ENCODE data around the gene SMS. TPM values are rescaled to one million over a fixed set of nuclear protein-coding genes. Genes with fewer than 3 reads are reported as not detected.

SMS gene
- total and polyA plus RNA-seq, 2 donors (not counting 1 experiment from before 2014, with no cell fraction given) = 129 to 252 TPM

DNA sequence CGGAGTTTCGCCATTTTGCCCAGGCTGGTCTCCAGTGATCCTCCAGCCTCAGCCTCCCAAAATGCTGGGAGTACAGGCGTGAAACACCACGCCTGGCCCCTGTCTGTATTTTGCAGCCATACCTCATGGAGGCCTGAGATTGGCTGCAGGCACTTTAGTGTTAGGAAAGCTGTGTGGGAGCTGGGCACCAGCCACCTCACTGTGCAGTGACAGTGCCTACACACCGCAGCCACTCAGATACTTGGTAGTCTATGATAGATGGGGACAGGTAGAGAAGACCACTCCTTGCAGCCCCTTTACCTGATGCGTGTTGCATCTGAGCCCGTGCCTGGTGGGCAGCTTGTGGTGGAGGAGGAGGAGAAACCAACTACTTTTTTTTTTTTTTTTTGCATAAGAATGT is 16.3 kb downstream of the SMS start:
- Histone ChIP-seq H3K79me2 (ENCODE audit: control insufficient read depth, insufficient read depth, low read length) (peaks cover 96% of the 10 kb centered on the region), H3K27ac (ENCODE audit: insufficient read depth, low read length) (no peak overlapping the region), H3K9ac (ENCODE audit: insufficient read depth, low read length) (no peak overlapping the region), H3K9me3 (ENCODE audit: control insufficient read depth, insufficient read depth, low read depth, low read length) (no peaks in the 10 kb centered on the region), H3K4me2 (ENCODE audit: extremely low read depth, insufficient read depth, low read length) (no peak overlapping the region), H4K20me1 (ENCODE audit: control insufficient read depth, extremely low read depth, insufficient read depth, low read length) (no peaks in the 10 kb centered on the region), H3K4me3 (replicated peaks in 1 of 4; ENCODE audit: control extremely low read depth in 1 of 4, insufficient read depth in 1 of 4, low read depth in 3 of 4, low read length in 4 of 4) (no peak overlapping the region), H3K4me1 (ENCODE audit: control insufficient read depth, extremely low read depth, insufficient read depth, low read length) (peaks cover 2% of the 10 kb centered on the region), H3K36me3 (ENCODE audit: control insufficient read depth, insufficient read depth, low read length) (no peaks in the 10 kb centered on the region), H2AFZ (ENCODE audit: low read length) (no peak overlapping the region), H3K27me3 (ENCODE audit: control insufficient read depth, insufficient read depth, low read length) (no peaks in the 10 kb centered on the region)
- TF ChIP-seq EZH2 (IDR thresholded peaks at IDR 0.05; ENCODE audit: low read length, missing control alignments) = no peak
- TF ChIP-seq, protein P1, sequence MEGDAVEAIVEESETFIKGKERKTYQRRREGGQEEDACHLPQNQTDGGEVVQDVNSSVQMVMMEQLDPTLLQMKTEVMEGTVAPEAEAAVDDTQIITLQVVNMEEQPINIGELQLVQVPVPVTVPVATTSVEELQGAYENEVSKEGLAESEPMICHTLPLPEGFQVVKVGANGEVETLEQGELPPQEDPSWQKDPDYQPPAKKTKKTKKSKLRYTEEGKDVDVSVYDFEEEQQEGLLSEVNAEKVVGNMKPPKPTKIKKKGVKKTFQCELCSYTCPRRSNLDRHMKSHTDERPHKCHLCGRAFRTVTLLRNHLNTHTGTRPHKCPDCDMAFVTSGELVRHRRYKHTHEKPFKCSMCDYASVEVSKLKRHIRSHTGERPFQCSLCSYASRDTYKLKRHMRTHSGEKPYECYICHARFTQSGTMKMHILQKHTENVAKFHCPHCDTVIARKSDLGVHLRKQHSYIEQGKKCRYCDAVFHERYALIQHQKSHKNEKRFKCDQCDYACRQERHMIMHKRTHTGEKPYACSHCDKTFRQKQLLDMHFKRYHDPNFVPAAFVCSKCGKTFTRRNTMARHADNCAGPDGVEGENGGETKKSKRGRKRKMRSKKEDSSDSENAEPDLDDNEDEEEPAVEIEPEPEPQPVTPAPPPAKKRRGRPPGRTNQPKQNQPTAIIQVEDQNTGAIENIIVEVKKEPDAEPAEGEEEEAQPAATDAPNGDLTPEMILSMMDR (conservative IDR thresholded peaks at IDR 0.05 in 1 of 2, IDR thresholded peaks at IDR 0.05 in 1 of 2; ENCODE audit: low read depth in 1 of 2, low read length in 2 of 2) = no peak
- DNase-seq (ENCODE audit: low read depth in 2 of 2) = no peak

DNA sequence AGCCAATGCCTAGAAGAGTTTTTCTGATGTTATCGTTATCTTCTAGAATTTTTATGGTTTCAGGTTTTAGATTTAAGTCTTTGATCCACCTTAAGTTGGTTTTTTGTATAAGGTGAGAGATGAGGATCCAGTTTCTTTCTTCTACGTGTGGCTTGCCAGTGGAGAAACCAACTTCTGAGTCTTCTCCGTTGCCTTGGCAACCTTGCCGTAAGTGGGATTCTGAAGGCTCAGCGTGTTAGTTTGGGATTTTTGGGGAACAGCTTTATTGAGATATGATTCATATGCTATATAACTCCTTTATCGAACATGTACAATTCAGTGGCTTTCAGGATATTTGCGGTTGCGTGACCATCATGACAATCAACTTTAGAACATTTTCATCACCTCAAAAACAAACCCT is 17.7 kb downstream of the SMS start:
- Histone ChIP-seq H3K4me1 (ENCODE audit: control insufficient read depth, extremely low read depth, insufficient read depth, low read length) (peaks cover 2% of the 10 kb centered on the region), H4K20me1 (ENCODE audit: control insufficient read depth, extremely low read depth, insufficient read depth, low read length) (no peaks in the 10 kb centered on the region), H3K9me3 (ENCODE audit: control insufficient read depth, insufficient read depth, low read depth, low read length) (no peaks in the 10 kb centered on the region), H3K79me2 (ENCODE audit: control insufficient read depth, insufficient read depth, low read length) (peaks cover 96% of the 10 kb centered on the region), H3K4me2 (ENCODE audit: extremely low read depth, insufficient read depth, low read length) (no peak overlapping the region), H3K36me3 (ENCODE audit: control insufficient read depth, insufficient read depth, low read length) (no peaks in the 10 kb centered on the region), H2AFZ (ENCODE audit: low read length) (no peak overlapping the region), H3K27ac (ENCODE audit: insufficient read depth, low read length) (no peak overlapping the region), H3K9ac (ENCODE audit: insufficient read depth, low read length) (no peak overlapping the region), H3K4me3 (replicated peaks in 1 of 4; ENCODE audit: control extremely low read depth in 1 of 4, insufficient read depth in 1 of 4, low read depth in 3 of 4, low read length in 4 of 4) (no peak overlapping the region), H3K27me3 (ENCODE audit: control insufficient read depth, insufficient read depth, low read length) (no peaks in the 10 kb centered on the region)
- no peak for DNase-seq (ENCODE audit: low read depth in 2 of 2)
- no peak for TF ChIP-seq EZH2 (IDR thresholded peaks at IDR 0.05; ENCODE audit: low read length, missing control alignments)
- TF ChIP-seq, protein P1 (conservative IDR thresholded peaks at IDR 0.05 in 1 of 2, IDR thresholded peaks at IDR 0.05 in 1 of 2; ENCODE audit: low read depth in 1 of 2, low read length in 2 of 2) = no peak

GRCh38 chrX:21958916-21959315 is 18.4 kb downstream of the SMS start:
- no peak overlapping the region for H3K4me3 ChIP-seq (replicated peaks in 1 of 4; ENCODE audit: control extremely low read depth in 1 of 4, insufficient read depth in 1 of 4, low read depth in 3 of 4, low read length in 4 of 4)
- no peak overlapping the region for H3K4me2 ChIP-seq (ENCODE audit: extremely low read depth, insufficient read depth, low read length)
- no peaks in the 10 kb centered on the region for H3K9me3 ChIP-seq (ENCODE audit: control insufficient read depth, insufficient read depth, low read depth, low read length)
- no peaks in the 10 kb centered on the region for H3K27me3 ChIP-seq (ENCODE audit: control insufficient read depth, insufficient read depth, low read length)
- no peak overlapping the region for H2AFZ ChIP-seq (ENCODE audit: low read length)
- no peaks in the 10 kb centered on the region for H3K36me3 ChIP-seq (ENCODE audit: control insufficient read depth, insufficient read depth, low read length)
- no peaks in the 10 kb centered on the region for H4K20me1 ChIP-seq (ENCODE audit: control insufficient read depth, extremely low read depth, insufficient read depth, low read length)
- peaks cover 96% of the 10 kb centered on the region for H3K79me2 ChIP-seq (ENCODE audit: control insufficient read depth, insufficient read depth, low read length)
- H3K9ac ChIP-seq (ENCODE audit: insufficient read depth, low read length) = no peak overlapping the region
- H3K4me1 ChIP-seq (ENCODE audit: control insufficient read depth, extremely low read depth, insufficient read depth, low read length) = peaks cover 2% of the 10 kb centered on the region
- DNase-seq (ENCODE audit: low read depth in 2 of 2) = peak in 1 of 2 donors; percentile 79
- H3K27ac ChIP-seq (ENCODE audit: insufficient read depth, low read length) = no peak overlapping the region
- TF ChIP-seq EZH2 (IDR thresholded peaks at IDR 0.05; ENCODE audit: low read length, missing control alignments) = no peak
- TF ChIP-seq, protein P1 (conservative IDR thresholded peaks at IDR 0.05 in 1 of 2, IDR thresholded peaks at IDR 0.05 in 1 of 2; ENCODE audit: low read depth in 1 of 2, low read length in 2 of 2) = no peak
